Tibial nerve (tissue), 3 donors: ENCODE data around the gene RXFP1.

Experiments
- POLR2A ChIP-seq, 2 donors: fragments of 450-650 bp; IDR thresholded peaks; one replicate each; pipeline ENCODE4 v1.6.1; 2017; ENCODE audit warnings: antibody characterized with exemption in 2 of 2, mild to moderate bottlenecking in 2 of 2, moderate library complexity in 2 of 2
- TF ChIP-seq, protein P1 (sequence below), 5 experiments: fragments of 200-600 bp in 3 of 5; fragments of 450-650 bp in 2 of 5; sonication (generic) in 3 of 5; IDR thresholded peaks; one replicate each; pipeline ENCODE4 v1.5.1; 2016 to 2019; ENCODE audit warnings: antibody characterized with exemption in 5 of 5, mild to moderate bottlenecking in 3 of 5, moderate library complexity in 2 of 5

DNA sequence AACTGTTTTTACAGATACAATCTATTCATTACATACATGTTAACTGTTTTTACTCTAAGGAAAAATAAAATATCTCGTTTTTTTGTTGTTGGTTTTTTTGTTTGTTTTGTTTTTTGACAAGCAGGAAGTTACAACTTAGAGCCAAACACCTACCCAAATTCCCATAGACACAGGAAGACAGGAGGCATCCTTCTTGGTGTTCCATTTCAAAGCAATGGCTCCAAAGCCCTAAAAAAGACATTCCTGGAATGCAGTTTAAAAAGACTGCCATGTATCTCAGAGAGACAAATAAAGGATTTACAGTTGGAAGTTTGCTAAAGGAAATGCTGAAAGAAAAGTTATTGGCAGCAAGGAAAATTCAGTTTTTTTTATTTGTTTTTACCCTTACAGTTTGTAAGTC, 167.1 kb downstream of the RXFP1 start:
- TF ChIP-seq, protein P1, sequence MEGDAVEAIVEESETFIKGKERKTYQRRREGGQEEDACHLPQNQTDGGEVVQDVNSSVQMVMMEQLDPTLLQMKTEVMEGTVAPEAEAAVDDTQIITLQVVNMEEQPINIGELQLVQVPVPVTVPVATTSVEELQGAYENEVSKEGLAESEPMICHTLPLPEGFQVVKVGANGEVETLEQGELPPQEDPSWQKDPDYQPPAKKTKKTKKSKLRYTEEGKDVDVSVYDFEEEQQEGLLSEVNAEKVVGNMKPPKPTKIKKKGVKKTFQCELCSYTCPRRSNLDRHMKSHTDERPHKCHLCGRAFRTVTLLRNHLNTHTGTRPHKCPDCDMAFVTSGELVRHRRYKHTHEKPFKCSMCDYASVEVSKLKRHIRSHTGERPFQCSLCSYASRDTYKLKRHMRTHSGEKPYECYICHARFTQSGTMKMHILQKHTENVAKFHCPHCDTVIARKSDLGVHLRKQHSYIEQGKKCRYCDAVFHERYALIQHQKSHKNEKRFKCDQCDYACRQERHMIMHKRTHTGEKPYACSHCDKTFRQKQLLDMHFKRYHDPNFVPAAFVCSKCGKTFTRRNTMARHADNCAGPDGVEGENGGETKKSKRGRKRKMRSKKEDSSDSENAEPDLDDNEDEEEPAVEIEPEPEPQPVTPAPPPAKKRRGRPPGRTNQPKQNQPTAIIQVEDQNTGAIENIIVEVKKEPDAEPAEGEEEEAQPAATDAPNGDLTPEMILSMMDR (IDR thresholded peaks at IDR 0.05), result no peak
- no peak for TF ChIP-seq POLR2A (IDR thresholded peaks at IDR 0.05)
